Memory B cell (primary cell): ENCODE results near the gene IER2.

ENCODE experiments used
- ATAC-seq: fragments of 150-1000 bp; cut with Tn5 transposase; 2 replicates; pipeline ENCODE4 v1.10.0; 2021; ENCODE audit warnings: low read depth, mild to moderate bottlenecking, moderate library complexity
- DNase-seq, 2 donors: peaks; one replicate each; pipeline ENCODE4 v3.0.0; 2022; ENCODE audit warnings: low spot score in 2 of 2
- H3K27ac Mint-ChIP-seq: one replicate; pipeline ENCODE4 v1.8.0; 2022; ENCODE audit warnings: mild to moderate bottlenecking, moderate library complexity, mixed read lengths
- H3K27me3 Mint-ChIP-seq: one replicate; pipeline ENCODE4 v1.8.0; 2022; ENCODE audit warnings: mixed read lengths
- H3K36me3 Mint-ChIP-seq: one replicate; pipeline ENCODE4 v1.8.0; 2022; ENCODE audit warnings: mild to moderate bottlenecking, mixed read lengths
- H3K4me1 Mint-ChIP-seq: one replicate; pipeline ENCODE4 v1.8.0; 2022; ENCODE audit warnings: mixed read lengths
- H3K4me3 Mint-ChIP-seq: one replicate; pipeline ENCODE4 v1.8.0; 2022; ENCODE audit warnings: mild to moderate bottlenecking, moderate library complexity, mixed read lengths
- H3K9me3 Mint-ChIP-seq: one replicate; pipeline ENCODE4 v1.8.0; 2022; ENCODE audit warnings: mixed read lengths

The IER2 gene

DNA sequence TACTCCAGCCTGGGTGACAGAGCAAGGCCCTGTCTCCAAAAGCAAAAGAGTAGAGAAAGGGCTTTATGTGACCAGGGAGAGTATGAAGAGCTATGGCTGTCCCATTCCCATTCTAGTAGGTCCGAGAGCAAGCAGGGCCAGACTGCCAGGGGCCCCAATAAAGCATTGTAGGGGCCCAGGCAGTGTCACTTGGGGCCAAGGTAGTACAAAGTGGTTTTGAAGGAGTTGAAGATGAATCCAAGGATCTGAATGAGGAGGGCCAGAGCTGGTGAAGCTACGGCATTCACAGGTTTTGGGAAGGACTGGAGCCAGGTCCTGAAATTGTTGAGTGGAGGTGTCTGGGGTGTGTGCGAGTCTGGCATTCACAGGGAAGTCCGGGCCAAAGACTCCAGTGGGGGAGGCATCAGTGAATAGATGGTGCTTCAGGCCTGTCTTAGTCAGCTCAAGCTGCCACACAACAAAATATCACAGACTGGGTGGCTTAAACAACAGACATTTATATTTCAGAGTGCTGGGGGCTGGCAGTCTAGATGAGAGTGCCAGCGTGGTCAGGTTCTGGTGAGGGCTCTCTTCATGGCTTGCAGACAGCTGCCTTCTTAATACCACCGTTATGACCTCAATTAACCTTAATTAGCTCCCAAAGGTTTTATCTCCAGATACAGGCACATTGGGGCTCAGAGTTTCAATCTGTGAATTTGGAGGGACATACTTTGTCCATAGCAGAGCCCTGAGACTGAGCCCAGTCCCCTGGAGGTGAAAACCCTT is 22.2 kb upstream of the IER2 start:
- H3K27me3 Mint-ChIP-seq, result no peaks in the 10 kb centered on the region
- H3K9me3 Mint-ChIP-seq, result no peaks in the 10 kb centered on the region
- peak overlapping the region; percentile 65 for H3K27ac Mint-ChIP-seq
- ATAC-seq, result no peak
- no peak for DNase-seq
- no peak overlapping the region for H3K4me3 Mint-ChIP-seq
- peaks cover 2% of the 10 kb centered on the region for H3K36me3 Mint-ChIP-seq
- H3K4me1 Mint-ChIP-seq, result peaks cover 12% of the 10 kb centered on the region

DNA sequence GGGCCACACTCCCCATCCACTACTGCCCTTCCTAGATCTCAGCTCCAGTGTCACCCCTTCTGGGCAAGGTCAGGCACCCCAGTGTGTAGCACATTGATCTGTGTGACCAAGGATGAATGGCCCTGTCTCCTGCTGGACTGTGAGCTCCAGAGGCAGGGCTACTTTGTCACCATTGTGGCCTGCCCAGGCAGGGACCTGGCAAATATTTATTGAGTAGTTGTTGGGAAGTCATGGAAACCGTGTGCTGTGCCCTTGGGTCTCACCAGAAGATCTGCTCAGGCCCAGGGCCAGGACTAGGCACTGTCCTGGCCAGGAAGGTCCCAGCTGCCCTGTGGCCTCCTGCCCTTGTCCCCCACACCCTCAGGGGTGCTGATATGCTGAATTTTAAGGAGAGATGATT is 21.6 kb upstream of the IER2 start:
- ATAC-seq (no peak), DNase-seq (no peak)
- no peak overlapping the region for H3K4me3 Mint-ChIP-seq
- no peak overlapping the region for H3K27ac Mint-ChIP-seq
- peaks cover 9% of the 10 kb centered on the region for H3K4me1 Mint-ChIP-seq
- no peaks in the 10 kb centered on the region for H3K27me3 Mint-ChIP-seq
- no peaks in the 10 kb centered on the region for H3K9me3 Mint-ChIP-seq
- H3K36me3 Mint-ChIP-seq, result peaks cover 2% of the 10 kb centered on the region

DNA sequence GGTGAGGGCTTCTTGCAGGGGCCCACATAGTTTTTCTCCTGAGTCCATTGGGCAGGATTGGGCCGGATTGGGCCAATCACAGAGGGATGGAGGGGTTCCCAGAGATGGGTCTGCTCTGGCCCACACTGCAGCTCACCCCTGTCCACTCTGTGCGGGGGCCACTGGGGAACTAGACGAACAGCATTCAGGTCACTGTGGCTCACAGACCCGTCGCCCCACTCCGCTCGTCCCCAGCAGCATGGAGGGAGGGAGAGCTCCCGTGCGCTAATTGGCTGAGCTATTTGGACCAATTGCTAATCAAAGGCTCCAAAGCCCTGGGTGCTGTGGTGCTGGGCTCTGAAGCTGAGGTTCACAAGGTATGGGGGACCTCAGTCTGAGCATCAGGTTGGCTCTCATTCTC is 20.8 kb upstream of the IER2 start:
- Mint-ChIP-seq H3K36me3 (peaks cover 2% of the 10 kb centered on the region), H3K27me3 (no peaks in the 10 kb centered on the region), H3K27ac (no peak overlapping the region), H3K9me3 (no peaks in the 10 kb centered on the region), H3K4me1 (peaks cover 9% of the 10 kb centered on the region), H3K4me3 (no peak overlapping the region)
- DNase-seq, result no peak
- ATAC-seq, result no peak

GRCh38 chr19:13130886-13131490 is 19.2 kb upstream of the IER2 start:
- Mint-ChIP-seq H3K27me3 (no peaks in the 10 kb centered on the region), H3K36me3 (peaks cover 2% of the 10 kb centered on the region), H3K27ac (no peak overlapping the region), H3K4me3 (no peak overlapping the region), H3K4me1 (peaks cover 9% of the 10 kb centered on the region), H3K9me3 (no peaks in the 10 kb centered on the region)
- no peak for ATAC-seq
- DNase-seq, result no peak

GRCh38 chr19:13132471-13133180 is 17.6 kb upstream of the IER2 start:
- no peak overlapping the region for H3K4me3 Mint-ChIP-seq
- ATAC-seq, result no peak
- H3K27ac Mint-ChIP-seq, result peak overlapping the region; percentile 69
- DNase-seq, result no peak
- H3K4me1 Mint-ChIP-seq, result peaks cover 9% of the 10 kb centered on the region
- no peaks in the 10 kb centered on the region for H3K27me3 Mint-ChIP-seq
- H3K9me3 Mint-ChIP-seq, result no peaks in the 10 kb centered on the region
- H3K36me3 Mint-ChIP-seq, result peaks cover 5% of the 10 kb centered on the region

- H3K4me1 Mint-ChIP-seq, result peaks cover 9% of the 10 kb centered on the region
- H3K27me3 Mint-ChIP-seq, result no peaks in the 10 kb centered on the region
- ATAC-seq (no peak), DNase-seq (no peak)
- peaks cover 5% of the 10 kb centered on the region for H3K36me3 Mint-ChIP-seq
- no peak overlapping the region for H3K4me3 Mint-ChIP-seq
- H3K9me3 Mint-ChIP-seq, result no peaks in the 10 kb centered on the region
- H3K27ac Mint-ChIP-seq, result peak overlapping the region; percentile 69
Measured at GRCh38 chr19:13133241-13133870, 16.9 kb upstream of the IER2 start.

DNA sequence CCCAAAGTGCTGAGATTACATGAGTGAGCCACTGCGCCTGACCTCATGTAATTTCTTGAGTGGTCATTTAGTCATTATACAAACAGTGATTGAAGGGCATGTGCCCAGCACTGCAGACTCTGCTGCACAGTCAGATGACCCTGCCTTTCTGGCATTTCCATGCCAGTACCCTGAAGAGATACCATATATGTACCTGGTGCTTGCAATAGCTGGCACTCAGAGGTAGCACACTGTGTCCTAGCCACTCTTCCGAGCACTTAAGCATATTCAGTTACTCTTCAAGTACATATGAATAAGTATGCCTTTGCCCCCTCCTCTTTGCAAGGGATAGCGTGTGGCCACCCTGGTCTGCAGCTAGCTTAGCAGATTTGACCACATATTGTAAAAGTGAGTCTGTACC is 15.6 kb upstream of the IER2 start:
- peaks cover 5% of the 10 kb centered on the region for H3K36me3 Mint-ChIP-seq
- no peak overlapping the region for H3K4me3 Mint-ChIP-seq
- no peak for DNase-seq
- no peaks in the 10 kb centered on the region for H3K27me3 Mint-ChIP-seq
- H3K27ac Mint-ChIP-seq, result no peak overlapping the region
- H3K9me3 Mint-ChIP-seq, result no peaks in the 10 kb centered on the region
- H3K4me1 Mint-ChIP-seq, result peaks cover 9% of the 10 kb centered on the region
- no peak for ATAC-seq

DNA sequence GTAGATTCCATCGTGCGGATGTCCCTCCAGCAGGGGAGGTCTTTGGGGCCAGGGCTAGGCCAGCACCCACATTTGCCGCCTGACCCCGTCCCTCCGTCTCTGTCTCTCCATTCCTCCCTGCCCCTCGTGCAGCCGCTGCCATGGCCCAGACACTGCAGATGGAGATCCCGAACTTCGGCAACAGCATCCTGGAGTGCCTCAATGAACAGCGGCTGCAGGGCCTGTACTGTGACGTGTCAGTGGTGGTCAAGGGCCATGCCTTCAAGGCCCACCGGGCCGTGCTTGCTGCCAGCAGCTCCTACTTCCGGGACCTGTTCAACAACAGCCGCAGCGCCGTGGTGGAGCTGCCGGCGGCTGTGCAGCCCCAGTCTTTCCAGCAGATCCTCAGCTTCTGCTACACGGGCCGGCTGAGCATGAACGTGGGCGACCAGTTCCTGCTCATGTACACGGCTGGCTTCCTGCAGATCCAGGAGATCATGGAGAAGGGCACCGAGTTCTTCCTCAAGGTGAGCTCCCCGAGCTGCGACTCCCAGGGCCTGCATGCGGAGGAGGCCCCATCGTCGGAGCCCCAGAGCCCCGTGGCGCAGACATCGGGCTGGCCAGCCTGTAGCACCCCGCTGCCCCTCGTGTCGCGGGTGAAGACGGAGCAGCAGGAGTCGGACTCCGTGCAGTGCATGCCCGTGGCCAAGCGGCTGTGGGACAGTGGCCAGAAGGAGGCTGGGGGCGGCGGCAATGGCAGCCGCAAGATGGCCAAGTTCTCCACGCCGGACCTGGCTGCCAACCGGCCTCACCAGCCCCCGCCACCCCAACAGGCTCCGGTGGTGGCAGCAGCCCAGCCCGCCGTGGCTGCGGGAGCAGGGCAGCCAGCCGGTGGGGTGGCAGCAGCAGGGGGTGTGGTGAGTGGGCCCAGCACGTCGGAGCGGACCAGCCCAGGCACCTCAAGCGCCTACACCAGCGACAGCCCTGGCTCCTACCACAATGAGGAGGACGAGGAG is 14.8 kb upstream of the IER2 start:
- Mint-ChIP-seq H3K36me3 (peaks cover 5% of the 10 kb centered on the region), H3K9me3 (no peaks in the 10 kb centered on the region), H3K27ac (no peak overlapping the region), H3K27me3 (no peaks in the 10 kb centered on the region), H3K4me3 (no peak overlapping the region), H3K4me1 (peaks cover 9% of the 10 kb centered on the region)
- no peak for DNase-seq
- no peak for ATAC-seq

- no peak for DNase-seq
Measured at GRCh38 chr19:13137290-13137794, 12.9 kb upstream of the IER2 start.

GRCh38 chr19:13138171-13138915 is 11.9 kb upstream of the IER2 start:
- no peak overlapping the region for H3K27ac Mint-ChIP-seq

More at GRCh38 chr19:13137290-13137794, 12.9 kb upstream of the IER2 start:
- H3K27ac Mint-ChIP-seq, result no peak overlapping the region
- ATAC-seq, result no peak
- no peak overlapping the region for H3K4me3 Mint-ChIP-seq
- H3K9me3 Mint-ChIP-seq, result no peaks in the 10 kb centered on the region
- no peaks in the 10 kb centered on the region for H3K27me3 Mint-ChIP-seq
- peaks cover 8% of the 10 kb centered on the region for H3K36me3 Mint-ChIP-seq
- H3K4me1 Mint-ChIP-seq, result peaks cover 2% of the 10 kb centered on the region

DNA sequence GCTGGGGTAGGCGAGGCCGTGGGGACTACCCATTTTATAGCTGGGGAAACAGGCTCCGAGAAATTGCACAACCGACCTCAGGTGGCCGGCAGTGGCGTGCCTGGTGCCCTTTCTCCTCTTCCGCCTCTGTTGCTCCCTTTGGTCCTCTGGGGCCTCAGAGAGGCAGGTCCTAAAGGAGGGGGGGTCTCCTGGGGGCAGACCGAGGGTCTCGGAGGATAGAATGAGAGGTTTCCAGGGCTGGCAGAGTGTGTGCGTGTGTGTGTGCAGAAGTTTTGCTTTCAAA is 11.4 kb upstream of the IER2 start:
- no peaks in the 10 kb centered on the region for H3K4me1 Mint-ChIP-seq
- ATAC-seq, result no peak
- no peak overlapping the region for H3K27ac Mint-ChIP-seq
- peaks cover 8% of the 10 kb centered on the region for H3K36me3 Mint-ChIP-seq
- no peak for DNase-seq
- H3K9me3 Mint-ChIP-seq, result no peaks in the 10 kb centered on the region
- H3K27me3 Mint-ChIP-seq, result no peaks in the 10 kb centered on the region
- no peak overlapping the region for H3K4me3 Mint-ChIP-seq

More at GRCh38 chr19:13138171-13138915, 11.9 kb upstream of the IER2 start:
- Mint-ChIP-seq H3K36me3 (peaks cover 8% of the 10 kb centered on the region), H3K4me3 (no peak overlapping the region), H3K27me3 (no peaks in the 10 kb centered on the region), H3K4me1 (no peaks in the 10 kb centered on the region), H3K9me3 (no peaks in the 10 kb centered on the region)
- DNase-seq (no peak), ATAC-seq (no peak)

DNA sequence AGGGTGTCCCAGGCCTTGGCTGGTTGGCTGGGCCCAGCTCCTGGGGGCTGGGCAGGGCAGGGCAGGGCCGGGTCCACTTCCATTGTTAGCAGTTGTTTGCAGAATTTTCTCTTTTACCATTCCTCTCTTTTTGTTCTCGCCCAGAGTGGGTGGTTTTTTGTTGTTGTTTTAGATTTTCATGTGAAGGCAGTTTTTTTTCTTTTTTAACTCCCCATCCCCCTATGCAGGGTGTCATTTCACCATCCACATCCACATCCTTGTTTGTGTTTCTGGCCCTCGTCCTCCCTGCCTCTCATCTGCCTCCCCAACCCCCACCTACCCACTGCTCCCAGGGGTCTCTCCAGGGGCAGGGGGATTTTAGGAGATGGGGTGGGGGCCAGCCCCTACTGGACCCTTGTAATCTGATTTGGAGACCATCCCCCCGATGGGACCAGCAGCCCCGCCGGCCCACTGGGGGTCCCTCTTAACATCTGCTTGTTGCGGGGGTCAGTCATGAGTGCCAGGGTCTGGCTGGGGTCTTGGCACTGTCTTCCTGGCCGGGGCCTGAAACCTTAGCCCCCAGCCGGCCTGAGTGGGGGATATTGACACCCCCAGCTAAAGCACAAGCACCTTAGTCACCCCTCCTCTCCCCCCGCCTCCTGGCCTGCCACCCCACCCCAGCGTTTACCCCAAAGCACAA is 10.4 kb upstream of the IER2 start:
- no peaks in the 10 kb centered on the region for H3K27me3 Mint-ChIP-seq
- no peaks in the 10 kb centered on the region for H3K9me3 Mint-ChIP-seq
- H3K36me3 Mint-ChIP-seq, result peaks cover 12% of the 10 kb centered on the region
- no peak overlapping the region for H3K4me3 Mint-ChIP-seq
- no peak for ATAC-seq
- no peak for DNase-seq
- no peaks in the 10 kb centered on the region for H3K4me1 Mint-ChIP-seq
- H3K27ac Mint-ChIP-seq, result no peak overlapping the region
